ENCODE results near the gene TUBA1A.

- TF ChIP-seq REST (IDR thresholded peaks at IDR 0.05; ENCODE audit: insufficient read depth in 1 of 2, low read depth in 2 of 2, low read length in 2 of 2) (no peak), POLR2AphosphoS5 (IDR thresholded peaks at IDR 0.05; ENCODE audit: low read depth, low read length) (no peak), TAF1 (IDR thresholded peaks at IDR 0.05; ENCODE audit: borderline replicate concordance, insufficient read depth, low read length) (no peak), SIN3A (IDR thresholded peaks at IDR 0.05; ENCODE audit: borderline replicate concordance, insufficient read depth, low read length) (no peak)
Observed at GRCh38 chr12:49220972-49221371, 32.1 kb upstream of the TUBA1A start.
